Parathyroid adenoma (tissue), 2 donors: ENCODE data around the gene TMEM132A.

Experiments
- H2AFZ ChIP-seq: fragments of 300-600 bp; sonication (generic); one replicate; pipeline ENCODE4 v1.7.0; 2017; ENCODE audit warnings: antibody characterized with exemption, mild to moderate bottlenecking
- H3K27ac ChIP-seq: fragments of 300-600 bp; sonication (generic); one replicate; pipeline ENCODE4 v1.7.0; 2017
- H3K27me3 ChIP-seq: fragments of 300-600 bp; sonication (generic); one replicate; pipeline ENCODE4 v1.7.0; 2017; ENCODE audit warnings: low read length; ENCODE audit not compliant: control insufficient read depth, insufficient read depth
- H3K36me3 ChIP-seq: fragments of 300-600 bp; sonication (generic); one replicate; pipeline ENCODE4 v1.7.0; 2017; ENCODE audit warnings: low read length; ENCODE audit not compliant: control insufficient read depth, insufficient read depth
- H3K4me1 ChIP-seq: fragments of 300-600 bp; sonication (generic); one replicate; pipeline ENCODE4 v1.7.0; 2017; ENCODE audit warnings: control low read depth
- H3K4me2 ChIP-seq: fragments of 300-600 bp; sonication (generic); one replicate; pipeline ENCODE4 v1.7.0; 2017; ENCODE audit warnings: low read length
- H3K4me3 ChIP-seq: fragments of 300-600 bp; sonication (generic); one replicate; pipeline ENCODE4 v1.7.0; 2017; ENCODE audit warnings: low read depth, low read length
- H3K79me2 ChIP-seq: fragments of 300-600 bp; sonication (generic); one replicate; pipeline ENCODE4 v1.7.0; 2017; ENCODE audit warnings: control low read depth
- H3K9ac ChIP-seq: fragments of 300-600 bp; sonication (generic); one replicate; pipeline ENCODE4 v1.7.0; 2017; ENCODE audit warnings: mild to moderate bottlenecking
- H3K9me3 ChIP-seq: fragments of 300-600 bp; sonication (generic); one replicate; pipeline ENCODE4 v1.7.0; 2017; ENCODE audit warnings: low read length; ENCODE audit not compliant: control insufficient read depth
- CTCF ChIP-seq: fragments of 300-600 bp; sonication (generic); IDR thresholded peaks from one replicate; pipeline ENCODE4 v1.7.0; 2017; ENCODE audit warnings: antibody characterized with exemption, mild to moderate bottlenecking
- donor health status: primary hyperparathyroidism.

TMEM132A gene

DNA sequence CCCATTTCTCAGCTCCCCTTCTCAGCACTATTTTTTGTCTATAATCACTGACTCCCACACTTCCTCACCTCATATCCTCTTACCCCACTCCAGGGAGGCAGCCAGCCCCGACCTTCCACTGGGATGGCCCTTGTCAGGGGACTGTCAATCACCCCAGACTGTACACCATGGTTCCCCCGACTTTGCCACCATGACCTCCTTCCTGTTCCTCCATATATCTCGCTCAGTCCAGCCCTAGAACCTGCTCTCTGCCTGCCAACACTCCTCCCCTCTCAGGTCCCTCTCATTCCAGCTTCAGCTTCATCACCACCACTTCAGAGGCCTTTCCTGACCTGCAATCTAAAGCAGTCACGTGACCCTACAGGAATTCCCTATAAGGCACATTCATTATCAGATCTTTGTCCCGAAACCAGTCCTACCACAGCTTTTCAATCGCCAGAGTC is 34.4 kb upstream of the TMEM132A start:
- Histone ChIP-seq H3K27me3 (no peaks in the 10 kb centered on the region), H2AFZ (no peak overlapping the region), H3K9ac (no peak overlapping the region), H3K4me1 (peaks cover 33% of the 10 kb centered on the region), H3K4me3 (peak overlapping the region; percentile 11), H3K4me2 (peak overlapping the region; percentile 26), H3K36me3 (no peaks in the 10 kb centered on the region), H3K79me2 (no peaks in the 10 kb centered on the region), H3K9me3 (no peaks in the 10 kb centered on the region), H3K27ac (peak overlapping the region; percentile 94)
- no peak for TF ChIP-seq CTCF

DNA sequence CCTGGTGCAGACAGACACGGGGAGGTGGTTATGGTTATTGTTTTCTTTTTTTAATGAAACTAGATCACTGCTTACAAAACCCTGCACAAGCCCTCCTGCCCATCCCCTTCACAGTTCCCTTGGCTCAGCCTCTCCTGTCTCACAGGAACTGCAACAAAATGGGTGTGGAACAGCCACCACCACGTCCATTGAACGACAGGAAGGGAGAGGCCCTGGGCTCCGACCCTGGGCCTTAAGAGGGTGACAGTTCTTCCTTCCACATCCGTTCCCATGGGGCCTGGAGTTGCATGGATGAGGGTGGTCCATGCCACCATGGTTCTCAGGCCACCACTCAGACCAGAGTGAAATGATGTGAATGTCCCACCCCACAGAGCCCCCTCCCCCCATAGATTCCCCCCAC is 33.6 kb upstream of the TMEM132A start:
- Histone ChIP-seq H3K9ac (no peak overlapping the region), H3K36me3 (no peaks in the 10 kb centered on the region), H3K4me2 (no peak overlapping the region), H3K27me3 (no peaks in the 10 kb centered on the region), H3K9me3 (no peaks in the 10 kb centered on the region), H3K27ac (peak overlapping the region; percentile 94), H3K79me2 (no peaks in the 10 kb centered on the region), H2AFZ (no peak overlapping the region), H3K4me3 (no peak overlapping the region), H3K4me1 (peaks cover 33% of the 10 kb centered on the region)
- no peak for TF ChIP-seq CTCF

- Histone ChIP-seq H3K79me2 (peaks cover 1% of the 10 kb centered on the region), H3K4me2 (no peak overlapping the region), H3K4me1 (peaks cover 33% of the 10 kb centered on the region), H3K27ac (peak overlapping the region; percentile 94), H3K9me3 (no peaks in the 10 kb centered on the region), H3K9ac (no peak overlapping the region), H3K36me3 (no peaks in the 10 kb centered on the region), H2AFZ (no peak overlapping the region), H3K4me3 (peak overlapping the region; percentile 5), H3K27me3 (no peaks in the 10 kb centered on the region)
- no peak for TF ChIP-seq CTCF
Observed at GRCh38 chr11:60891103-60891741, 33.0 kb upstream of the TMEM132A start.

- Histone ChIP-seq H3K4me1 (peaks cover 8% of the 10 kb centered on the region), H3K4me3 (no peak overlapping the region), H3K79me2 (peaks cover 14% of the 10 kb centered on the region), H2AFZ (no peak overlapping the region), H3K9ac (no peak overlapping the region), H3K27ac (no peak overlapping the region), H3K9me3 (no peaks in the 10 kb centered on the region), H3K36me3 (no peaks in the 10 kb centered on the region), H3K27me3 (no peaks in the 10 kb centered on the region), H3K4me2 (no peak overlapping the region)
- TF ChIP-seq CTCF = no peak
Observed at GRCh38 chr11:60895687-60896086, 28.6 kb upstream of the TMEM132A start.

- Histone ChIP-seq H2AFZ (no peak overlapping the region), H3K4me2 (no peak overlapping the region), H3K36me3 (no peaks in the 10 kb centered on the region), H3K4me3 (no peak overlapping the region), H3K27ac (no peak overlapping the region), H3K79me2 (peaks cover 14% of the 10 kb centered on the region), H3K9ac (no peak overlapping the region), H3K9me3 (no peaks in the 10 kb centered on the region), H3K27me3 (no peaks in the 10 kb centered on the region), H3K4me1 (no peaks in the 10 kb centered on the region)
- TF ChIP-seq CTCF = no peak
Observed at GRCh38 chr11:60897496-60897895, 26.8 kb upstream of the TMEM132A start.
